SK-N-SH treated with all-trans-retinoic acid at 6 μM for 48 hours (cell line): ENCODE measurements around the gene SLC35C1.

Experiments
- ATAC-seq: fragments of 200-7000 bp; cut with Tn5 transposase; 3 replicates; pipeline ENCODE4 v1.9.1; 2020; ENCODE audit warnings: mild to moderate bottlenecking, moderate library complexity
- CREB5 ChIP-seq: fragments of 250-450 bp; sonication (Bioruptor Pico); IDR thresholded peaks from 2 replicates; pipeline ENCODE4 v1.5.1; 2020; ENCODE audit warnings: low read depth, mild to moderate bottlenecking, moderate library complexity
- CSDC2 ChIP-seq: fragments of 250-450 bp; sonication (Bioruptor Pico); IDR thresholded peaks from 2 replicates; pipeline ENCODE4 v1.5.0; 2020; ENCODE audit warnings: mild to moderate bottlenecking, moderate library complexity
- ESRRG ChIP-seq: fragments of 250-450 bp; sonication (Bioruptor Pico); IDR thresholded peaks from 2 replicates; pipeline ENCODE4 v1.6.1; 2021; ENCODE audit warnings: mild to moderate bottlenecking
- GLIS3 ChIP-seq: fragments of 250-450 bp; sonication (Bioruptor Pico); IDR thresholded peaks from 2 replicates; pipeline ENCODE4 v1.5.0; 2020; ENCODE audit warnings: mild to moderate bottlenecking, moderate library complexity
- ISL1 ChIP-seq: fragments of 250-450 bp; sonication (Bioruptor Pico); IDR thresholded peaks from 2 replicates; pipeline ENCODE4 v2.1.2; 2022; ENCODE audit warnings: mild to moderate bottlenecking, moderate library complexity
- OSR1 ChIP-seq: fragments of 250-450 bp; sonication (Bioruptor Pico); IDR thresholded peaks from 2 replicates; pipeline ENCODE4 v1.8.0; 2022; ENCODE audit warnings: moderate library complexity, mild to moderate bottlenecking, inconsistent platforms
- PATZ1 ChIP-seq: fragments of 250-450 bp; sonication (Bioruptor Pico); IDR thresholded peaks from 2 replicates; pipeline ENCODE4 v1.8.0; 2020; ENCODE audit warnings: mild to moderate bottlenecking, moderate library complexity, borderline replicate concordance
- POU6F1 ChIP-seq: fragments of 250-450 bp; sonication (Bioruptor Pico); IDR thresholded peaks from 2 replicates; pipeline ENCODE4 v1.8.0; 2021; ENCODE audit warnings: low read depth, mild to moderate bottlenecking, moderate library complexity, borderline replicate concordance
- SNAI2 ChIP-seq: fragments of 250-450 bp; sonication (Bioruptor Pico); IDR thresholded peaks from 2 replicates; pipeline ENCODE4 v1.5.0; 2020; ENCODE audit warnings: mild to moderate bottlenecking, moderate library complexity
- TCF4 ChIP-seq: fragments of 250-450 bp; sonication (Bioruptor Pico); IDR thresholded peaks from 2 replicates; pipeline ENCODE4 v1.8.0; 2021; ENCODE audit warnings: mild to moderate bottlenecking, moderate library complexity, borderline replicate concordance
- TSHZ2 ChIP-seq: fragments of 250-450 bp; sonication (Bioruptor Pico); IDR thresholded peaks from 2 replicates; pipeline ENCODE4 v1.5.0; 2020; ENCODE audit warnings: mild to moderate bottlenecking, moderate library complexity
- ZC3H10 ChIP-seq: fragments of 250-450 bp; sonication (Bioruptor Pico); IDR thresholded peaks from 2 replicates; pipeline ENCODE4 v1.5.1; 2021; ENCODE audit warnings: mild to moderate bottlenecking, moderate library complexity
- ZNF70 ChIP-seq: fragments of 450-650 bp; formaldehyde crosslinking; IDR thresholded peaks from 2 replicates; pipeline ENCODE4 v1.5.0; 2020; ENCODE audit warnings: mild to moderate bottlenecking, moderate library complexity
- ZNF8 ChIP-seq: fragments of 450-650 bp; formaldehyde crosslinking; IDR thresholded peaks from 2 replicates; pipeline ENCODE4 v1.5.0; 2020; ENCODE audit warnings: mild to moderate bottlenecking, moderate library complexity

Gene SLC35C1

GRCh38 chr11:45811109-45811435 lies 6.1 kb downstream of the SLC35C1 start (continued):
- TF ChIP-seq TCF4 (CRISPR knock-in tag), result no peak
- no peak for TF ChIP-seq POU6F1 (CRISPR knock-in tag)
- no peak for TF ChIP-seq ZNF8 (CRISPR knock-in tag)
- no peak for TF ChIP-seq PATZ1 (CRISPR knock-in tag)
- TF ChIP-seq OSR1, result no peak
- TF ChIP-seq CSDC2 (CRISPR knock-in tag), result no peak
- TF ChIP-seq ESRRG, result no peak
- TF ChIP-seq ISL1 (CRISPR knock-in tag), result no peak

GRCh38 chr11:45811571-45812290 lies 6.8 kb downstream of the SLC35C1 start:
- no peak for ATAC-seq

More at GRCh38 chr11:45811571-45812290, 6.8 kb downstream of the SLC35C1 start:
- no peak for TF ChIP-seq CREB5 (CRISPR knock-in tag)
- no peak for TF ChIP-seq PATZ1 (CRISPR knock-in tag)
- no peak for TF ChIP-seq ISL1 (CRISPR knock-in tag)
- no peak for TF ChIP-seq ZNF70 (CRISPR knock-in tag)
- no peak for TF ChIP-seq POU6F1 (CRISPR knock-in tag)
- TF ChIP-seq ESRRG, result no peak
- no peak for TF ChIP-seq GLIS3
- TF ChIP-seq ZC3H10 (CRISPR knock-in tag), result no peak
- no peak for TF ChIP-seq SNAI2 (CRISPR knock-in tag)
- TF ChIP-seq TSHZ2 (CRISPR knock-in tag), result no peak
- TF ChIP-seq, all 23 proteins: peak for 0
